Choroid plexus epithelial cell (primary cell): ENCODE measurements around the gene NEDD4L.
A peak's percentile ranks its signal among the peaks of the same experiment; 100 is the strongest.

ENCODE experiments used
- DNase-seq: peaks from one replicate; pipeline ENCODE4 v3.0.0-alpha.2; 2010; ENCODE audit warnings: low read depth
- H3K4me3 ChIP-seq: 2 replicates; pipeline ENCODE4 v1.5.1; 2011; ENCODE audit warnings: low read depth, mild to moderate bottlenecking, control low read depth, low read length, moderate library complexity
- CTCF ChIP-seq: conservative IDR thresholded peaks from 2 replicates; pipeline ENCODE4 v1.5.1; 2011; ENCODE audit warnings: low read depth, mild to moderate bottlenecking, control low read depth, inconsistent platforms, low read length, moderate library complexity

NEDD4L gene

GRCh38 chr18:58144671-58145285 lies 100.8 kb downstream of the NEDD4L start:
- peak; percentile 5 for DNase-seq
- H3K4me3 ChIP-seq, result no peak overlapping the region
- no peak for TF ChIP-seq CTCF

GRCh38 chr18:58146099-58146498 lies 102.1 kb downstream of the NEDD4L start:
- H3K4me3 ChIP-seq, result no peak overlapping the region
- no peak for DNase-seq
- TF ChIP-seq CTCF, result no peak

- H3K4me3 ChIP-seq, result no peak overlapping the region
- DNase-seq, result no peak
- no peak for TF ChIP-seq CTCF
Observed at GRCh38 chr18:58148954-58149471, 105.0 kb downstream of the NEDD4L start.

- no peak for TF ChIP-seq CTCF
- DNase-seq, result no peak
- H3K4me3 ChIP-seq, result no peak overlapping the region
Observed at GRCh38 chr18:58150772-58151171, 106.7 kb downstream of the NEDD4L start.

- no peak for DNase-seq
- no peak overlapping the region for H3K4me3 ChIP-seq
- no peak for TF ChIP-seq CTCF
Observed at GRCh38 chr18:58152216-58152615, 108.2 kb downstream of the NEDD4L start.

- no peak for DNase-seq
Observed at GRCh38 chr18:58152891-58153290, 108.9 kb downstream of the NEDD4L start.

More at GRCh38 chr18:58152891-58153290, 108.9 kb downstream of the NEDD4L start:
- H3K4me3 ChIP-seq, result no peak overlapping the region
- no peak for TF ChIP-seq CTCF
